Duodenal mucosa (tissue), 2 donors: ENCODE results near the gene FBXL7.

Experiments
- H3K27ac ChIP-seq: one replicate; pipeline ENCODE4 v1.7.0; 2013; ENCODE audit warnings: low read depth, low read length
- H3K27me3 ChIP-seq, 2 donors: one replicate each; pipeline ENCODE4 v1.7.0; 2013; ENCODE audit warnings: low read length in 2 of 2, control low read depth in 1 of 2; ENCODE audit not compliant: insufficient read depth in 2 of 2, control insufficient read depth in 1 of 2
- H3K36me3 ChIP-seq, 2 donors: one replicate each; pipeline ENCODE4 v1.7.0; 2013; ENCODE audit warnings: low read length in 2 of 2, control low read depth in 1 of 2; ENCODE audit not compliant: insufficient read depth in 2 of 2, control insufficient read depth in 1 of 2
- H3K4me1 ChIP-seq, 2 donors: one replicate each; pipeline ENCODE4 v1.7.0; 2013; ENCODE audit warnings: low read length in 2 of 2, control low read depth in 1 of 2; ENCODE audit not compliant: insufficient read depth in 2 of 2, control insufficient read depth in 1 of 2
- H3K4me3 ChIP-seq, 2 donors: one replicate each; pipeline ENCODE4 v1.7.0; 2013; ENCODE audit warnings: low read length in 2 of 2, low read depth in 1 of 2
- H3K9ac ChIP-seq, 2 donors: one replicate each; pipeline ENCODE4 v1.7.0; 2013; ENCODE audit warnings: low read length in 2 of 2, low read depth in 1 of 2
- H3K9me3 ChIP-seq, 2 donors: one replicate each; pipeline ENCODE4 v1.7.0; 2013; ENCODE audit warnings: low read length in 2 of 2, control low read depth in 1 of 2; ENCODE audit not compliant: control insufficient read depth in 1 of 2

Gene FBXL7

GRCh38 chr5:15501091-15501791 is 1.3 kb downstream of the FBXL7 start:
- Histone ChIP-seq H3K4me3 (peak overlapping the region; percentile 52 to 71), H3K9me3 (no peaks in the 10 kb centered on the region), H3K4me1 (no peaks in the 10 kb centered on the region), H3K9ac (no peak overlapping the region), H3K36me3 (no peaks in the 10 kb centered on the region), H3K27ac (no peak overlapping the region), H3K27me3 (peaks cover 3 to 9% of the 10 kb centered on the region in 2 donors)

DNA sequence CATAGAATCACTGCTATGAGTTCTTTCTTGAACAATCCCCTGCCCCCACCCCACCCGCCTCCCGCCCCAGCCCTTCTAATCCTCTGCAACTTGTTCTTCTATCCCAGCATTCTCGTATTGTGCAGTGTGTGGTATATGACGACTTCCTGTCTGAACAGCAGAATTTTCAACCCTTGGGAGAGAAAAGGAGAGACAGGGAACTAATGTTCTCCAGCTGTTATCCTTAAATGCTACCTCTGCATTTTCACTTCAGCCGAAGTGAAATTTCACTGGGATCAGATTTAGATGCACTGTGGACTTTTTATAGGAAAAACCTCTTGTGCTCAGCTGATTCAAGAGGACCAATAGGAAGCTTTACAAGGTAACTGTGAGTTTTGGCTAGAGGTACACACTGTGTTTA is 2.2 kb downstream of the FBXL7 start:
- Histone ChIP-seq H3K9me3 (no peaks in the 10 kb centered on the region), H3K27me3 (peaks cover 3 to 9% of the 10 kb centered on the region in 2 donors), H3K27ac (no peak overlapping the region), H3K36me3 (no peaks in the 10 kb centered on the region), H3K4me3 (peak overlapping the region in 1 of 2 donors; percentile 36), H3K9ac (no peak overlapping the region), H3K4me1 (no peaks in the 10 kb centered on the region)

DNA sequence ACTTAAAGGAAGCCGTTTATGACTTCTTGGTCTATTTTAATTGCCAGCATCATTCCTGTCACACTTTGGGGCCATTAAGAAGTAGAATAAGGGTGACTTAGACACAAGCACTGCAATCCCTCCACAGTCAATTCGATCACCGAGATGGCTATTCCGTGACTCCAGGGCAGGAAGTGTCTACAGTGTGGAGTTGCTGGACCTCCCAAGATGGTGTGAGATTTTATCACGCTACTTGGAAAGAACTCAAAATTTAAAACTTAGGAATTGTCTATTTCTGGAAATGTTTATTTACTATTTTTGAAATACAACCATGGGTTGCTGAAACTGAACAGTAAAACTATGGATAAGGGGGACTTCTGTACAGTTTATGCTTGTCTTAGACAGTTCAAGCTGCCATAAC is 6.2 kb downstream of the FBXL7 start:
- Histone ChIP-seq H3K27ac (no peak overlapping the region), H3K36me3 (no peaks in the 10 kb centered on the region), H3K4me1 (no peaks in the 10 kb centered on the region), H3K4me3 (no peak overlapping the region), H3K9me3 (no peaks in the 10 kb centered on the region), H3K27me3 (no peaks in the 10 kb centered on the region), H3K9ac (no peak overlapping the region)

- Histone ChIP-seq H3K9me3 (no peaks in the 10 kb centered on the region), H3K36me3 (no peaks in the 10 kb centered on the region), H3K4me3 (no peak overlapping the region), H3K9ac (no peak overlapping the region), H3K27me3 (no peaks in the 10 kb centered on the region), H3K27ac (no peak overlapping the region), H3K4me1 (no peaks in the 10 kb centered on the region)
These were observed 6.9 kb downstream of the FBXL7 start for GRCh38 chr5:15506897-15507296.

DNA sequence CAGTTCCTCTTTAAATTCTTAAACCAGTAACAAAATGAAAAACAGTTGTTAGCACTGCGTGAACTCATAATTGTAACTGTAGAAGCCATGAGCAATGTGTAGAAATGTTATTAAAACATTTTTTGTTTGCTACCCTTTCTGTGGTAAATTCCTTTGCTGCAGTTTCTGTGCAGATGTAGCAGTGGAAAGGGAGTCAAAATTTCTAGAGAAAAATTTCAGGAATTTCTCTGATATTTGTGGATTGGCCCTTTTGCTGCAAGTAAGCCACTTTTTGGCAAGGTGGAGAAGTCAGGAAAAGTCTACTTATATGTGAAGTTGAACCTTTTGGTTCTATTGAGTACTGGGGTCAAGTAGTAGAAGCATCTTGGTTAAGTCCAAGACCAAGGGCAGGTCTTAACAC is 10.1 kb downstream of the FBXL7 start:
- no peaks in the 10 kb centered on the region for H3K36me3 ChIP-seq
- H3K4me1 ChIP-seq: no peaks in the 10 kb centered on the region
- H3K27ac ChIP-seq: no peak overlapping the region
- H3K27me3 ChIP-seq: no peaks in the 10 kb centered on the region
- no peak overlapping the region for H3K4me3 ChIP-seq
- no peaks in the 10 kb centered on the region for H3K9me3 ChIP-seq
- H3K9ac ChIP-seq: no peak overlapping the region

- H3K4me1 ChIP-seq: no peaks in the 10 kb centered on the region
These were observed 10.9 kb downstream of the FBXL7 start for GRCh38 chr5:15510831-15511230.

GRCh38 chr5:15513431-15513830 is 13.5 kb downstream of the FBXL7 start:
- Histone ChIP-seq H3K4me3 (no peak overlapping the region), H3K4me1 (no peaks in the 10 kb centered on the region), H3K9me3 (peaks cover 0 to 10% of the 10 kb centered on the region in 2 donors), H3K9ac (no peak overlapping the region), H3K36me3 (no peaks in the 10 kb centered on the region), H3K27me3 (no peaks in the 10 kb centered on the region), H3K27ac (no peak overlapping the region)

More at GRCh38 chr5:15510831-15511230, 10.9 kb downstream of the FBXL7 start:
- no peaks in the 10 kb centered on the region for H3K9me3 ChIP-seq
- no peak overlapping the region for H3K4me3 ChIP-seq
- no peak overlapping the region for H3K27ac ChIP-seq
- H3K9ac ChIP-seq: no peak overlapping the region
- no peaks in the 10 kb centered on the region for H3K27me3 ChIP-seq
- no peaks in the 10 kb centered on the region for H3K36me3 ChIP-seq

GRCh38 chr5:15513911-15514310 is 13.9 kb downstream of the FBXL7 start:
- no peak overlapping the region for H3K4me3 ChIP-seq
- H3K9ac ChIP-seq: no peak overlapping the region
- H3K9me3 ChIP-seq: peaks cover 0 to 11% of the 10 kb centered on the region in 2 donors
- no peak overlapping the region for H3K27ac ChIP-seq
- H3K27me3 ChIP-seq: no peaks in the 10 kb centered on the region
- no peaks in the 10 kb centered on the region for H3K36me3 ChIP-seq
- no peaks in the 10 kb centered on the region for H3K4me1 ChIP-seq

- no peaks in the 10 kb centered on the region for H3K27me3 ChIP-seq
- no peaks in the 10 kb centered on the region for H3K4me1 ChIP-seq
- no peak overlapping the region for H3K4me3 ChIP-seq
- H3K36me3 ChIP-seq: no peaks in the 10 kb centered on the region
- H3K9ac ChIP-seq: no peak overlapping the region
- peaks cover 0 to 11% of the 10 kb centered on the region in 2 donors for H3K9me3 ChIP-seq
- H3K27ac ChIP-seq: no peak overlapping the region
These were observed 15.2 kb downstream of the FBXL7 start for GRCh38 chr5:15515229-15515628.

GRCh38 chr5:15516486-15516885 is 16.5 kb downstream of the FBXL7 start:
- Histone ChIP-seq H3K27me3 (no peaks in the 10 kb centered on the region), H3K36me3 (no peaks in the 10 kb centered on the region)

More at GRCh38 chr5:15516486-15516885, 16.5 kb downstream of the FBXL7 start:
- Histone ChIP-seq H3K27ac (no peak overlapping the region), H3K9ac (no peak overlapping the region), H3K4me3 (no peak overlapping the region), H3K4me1 (no peaks in the 10 kb centered on the region), H3K9me3 (peaks cover 0 to 11% of the 10 kb centered on the region in 2 donors)
